Measurements from ENCODE around the gene ABHD12.

ABHD12 gene

DNA sequence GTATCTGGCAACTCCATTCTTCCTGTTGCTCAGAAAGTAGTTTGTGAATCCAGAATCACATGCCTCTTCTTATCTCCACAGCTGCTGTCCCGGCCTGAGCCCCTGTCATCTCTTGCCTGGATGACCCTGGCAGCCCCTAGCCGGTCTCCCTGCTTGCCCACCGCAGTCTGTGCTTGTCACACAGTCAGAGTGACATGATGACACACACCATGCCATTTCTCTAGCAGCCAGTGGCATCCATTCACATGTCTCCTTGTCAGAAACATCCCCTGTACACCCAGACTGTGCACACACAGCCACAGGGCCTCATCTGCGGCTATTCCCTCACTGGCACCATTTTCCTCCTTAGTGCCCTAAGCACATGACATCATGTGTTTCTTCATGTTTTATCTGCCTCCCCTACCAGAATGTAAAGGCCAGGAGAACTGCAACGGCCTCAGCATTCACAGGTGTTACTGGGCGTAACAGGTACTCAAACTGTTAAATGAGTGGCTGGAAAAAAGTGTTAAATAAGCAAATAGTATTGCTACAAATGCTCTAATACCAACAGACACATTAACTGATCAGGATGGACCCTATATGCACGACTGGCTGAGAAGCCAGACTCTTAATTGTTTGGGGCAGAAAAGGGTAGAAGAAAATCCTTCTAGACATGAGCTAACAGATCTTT, 9.6 kb downstream of the ABHD12 start:
- no peak for DNase-seq

DNA sequence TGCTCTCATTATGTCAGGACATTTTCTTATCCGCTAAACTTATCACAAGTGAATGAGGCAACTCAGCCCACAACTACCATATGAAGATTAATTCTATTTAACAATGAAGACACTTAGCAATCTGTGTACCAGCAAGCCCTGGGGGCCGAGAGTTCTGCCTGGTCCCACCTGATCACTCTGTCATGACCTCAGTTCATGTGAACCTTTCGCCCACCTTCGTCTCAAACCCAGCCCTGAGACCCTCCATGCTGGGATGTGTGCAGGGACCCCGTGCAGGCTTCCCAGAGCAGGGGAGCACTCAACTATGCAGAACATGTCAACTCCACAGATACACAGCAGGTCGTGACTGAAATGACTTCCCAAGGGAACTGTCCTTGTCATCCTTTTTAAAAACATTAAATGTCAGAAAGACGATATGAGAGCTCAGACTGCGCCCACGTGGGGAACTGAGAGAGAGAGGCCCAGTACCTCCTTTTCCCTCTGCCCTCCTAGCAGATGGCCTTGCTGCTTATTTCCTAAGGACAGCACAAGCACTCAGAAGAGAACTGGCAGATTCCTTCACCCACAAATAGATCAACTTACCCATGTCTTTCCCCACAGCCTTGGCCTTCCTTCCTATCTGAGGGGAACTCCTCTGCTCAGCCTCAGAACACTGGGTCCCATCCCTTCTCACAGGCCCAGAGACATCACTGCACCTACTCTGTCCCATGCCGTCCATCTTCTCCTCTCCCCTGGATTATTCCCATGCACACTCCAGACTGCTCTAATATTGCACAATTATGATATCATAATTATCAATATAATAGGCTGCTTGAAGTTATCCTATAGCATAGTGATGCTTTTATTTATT, 11.5 kb downstream of the ABHD12 start:
- no peak for DNase-seq

- no peak for DNase-seq
Observed at GRCh38 chr20:25378189-25378883, 12.3 kb downstream of the ABHD12 start.

GRCh38 chr20:25376886-25377285, 13.7 kb downstream of the ABHD12 start:
- DNase-seq, result no peak

DNA sequence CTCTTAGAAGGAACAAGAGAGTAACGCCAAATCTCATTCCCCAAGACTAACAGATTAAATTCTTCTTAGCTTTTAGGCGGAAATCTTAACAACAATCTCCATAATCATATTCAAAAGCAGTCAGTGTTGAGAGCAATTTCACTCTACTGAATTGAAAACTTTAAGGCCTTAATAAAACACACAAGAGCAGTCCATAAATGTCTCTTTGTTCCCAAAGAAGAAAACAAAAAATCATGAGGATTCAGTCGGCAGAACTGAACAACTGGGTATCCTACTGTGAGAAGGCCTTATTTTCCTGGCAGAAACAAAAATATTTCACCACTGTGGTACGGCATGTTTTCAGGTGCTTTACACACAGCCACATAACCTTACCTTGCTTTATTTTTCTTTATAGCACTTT, 14.4 kb downstream of the ABHD12 start:
- DNase-seq, result no peak

- no peak for DNase-seq
Observed at GRCh38 chr20:25374842-25375241, 15.8 kb downstream of the ABHD12 start.

DNA sequence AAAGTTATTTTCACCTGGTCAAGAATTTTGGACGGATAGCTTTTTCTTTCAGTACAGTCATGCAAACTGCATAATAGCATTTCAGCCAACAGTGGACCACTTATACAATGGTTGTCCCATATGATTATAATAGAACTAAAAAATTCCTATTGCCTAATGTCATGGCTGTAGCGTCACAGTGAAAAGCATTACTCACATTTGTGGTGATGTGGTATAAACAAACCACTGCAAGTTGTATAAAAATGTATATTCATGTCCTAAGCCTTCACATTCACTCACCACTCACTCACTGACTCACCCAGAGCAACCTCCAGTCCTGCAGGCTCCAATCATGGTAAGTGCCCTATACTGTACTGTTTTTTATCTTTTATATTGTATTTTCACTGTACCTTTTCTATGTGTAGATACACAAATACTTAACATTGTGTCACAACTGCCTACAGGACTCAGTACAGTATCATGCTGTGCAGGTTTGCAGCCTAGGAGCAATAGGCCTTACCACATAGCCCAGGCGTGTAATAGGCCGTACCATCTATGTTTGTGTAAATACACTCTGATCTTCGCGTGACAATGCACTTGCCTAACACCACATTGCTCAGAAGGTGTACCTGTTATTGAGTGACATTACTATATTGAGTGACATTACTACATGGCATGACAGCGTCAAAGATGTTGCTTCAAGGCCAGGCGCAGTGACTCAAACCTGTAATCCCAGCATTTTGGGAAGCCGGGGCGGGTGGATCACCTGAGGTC, 17.9 kb downstream of the ABHD12 start:
- peak; percentile 98 for DNase-seq

- DNase-seq, result no peak
Observed at GRCh38 chr20:25369971-25370370, 20.7 kb downstream of the ABHD12 start.

- no peak for DNase-seq
Observed at GRCh38 chr20:25369529-25369928, 21.1 kb downstream of the ABHD12 start.

DNA sequence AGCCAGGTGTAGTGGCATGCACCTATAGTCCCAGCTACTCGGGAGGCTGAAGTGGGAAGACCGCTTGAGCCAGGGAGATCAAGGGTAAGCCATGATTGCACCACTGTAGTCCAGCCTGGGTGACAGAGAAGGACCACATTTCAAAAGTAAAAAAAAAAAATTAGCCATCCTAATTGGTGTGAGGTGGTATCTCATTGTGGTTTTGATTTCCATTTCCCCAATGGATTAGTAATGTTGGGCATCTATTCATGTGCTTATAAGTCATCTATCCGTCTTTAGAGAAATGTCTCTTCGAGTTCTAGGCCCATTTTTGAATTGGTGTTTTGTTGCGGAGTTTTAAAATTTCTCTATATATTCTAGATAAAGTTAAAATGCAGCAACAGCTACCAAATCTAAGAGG, 21.7 kb downstream of the ABHD12 start:
- DNase-seq, result no peak

- no peak for DNase-seq
Observed at GRCh38 chr20:25368526-25368925, 22.1 kb downstream of the ABHD12 start.

DNA sequence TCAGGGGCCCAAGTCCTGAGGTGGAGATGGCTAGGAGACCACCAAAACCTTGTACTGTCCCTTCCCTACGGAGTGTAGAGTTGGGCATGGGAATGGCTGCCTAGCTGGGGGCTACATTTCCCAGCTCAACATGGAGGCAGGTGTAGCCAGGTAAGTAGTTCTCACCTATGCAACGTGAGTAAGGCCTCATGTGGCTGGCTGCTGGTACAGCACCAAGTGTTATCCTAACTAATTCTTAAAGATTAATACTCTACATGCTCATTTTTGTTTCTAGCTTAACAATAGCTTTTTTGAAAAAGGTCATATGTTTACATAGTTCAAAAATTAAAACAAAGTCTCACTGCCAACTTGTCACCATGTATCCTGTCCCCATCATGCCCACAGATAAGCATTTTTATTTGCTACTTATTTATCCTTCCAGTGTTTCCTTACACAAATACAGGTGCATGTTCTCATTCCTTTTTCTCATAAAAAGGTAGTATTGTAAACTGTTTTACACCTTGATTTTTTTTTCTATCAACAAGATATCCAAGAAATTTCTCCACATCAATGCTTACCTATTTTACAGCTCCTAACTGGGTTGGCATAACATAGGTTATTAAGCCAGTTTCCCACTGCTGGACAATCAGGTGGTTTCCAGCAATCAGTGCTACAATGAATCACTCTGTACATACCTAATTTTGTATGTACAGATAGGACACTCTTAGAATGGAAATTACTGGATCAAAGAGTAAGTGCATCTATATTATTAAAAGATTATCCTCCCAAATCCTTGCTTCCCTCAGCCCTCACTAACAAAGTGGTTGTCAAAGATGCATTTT, 25.5 kb downstream of the ABHD12 start:
- DNase-seq, result no peak

DNA sequence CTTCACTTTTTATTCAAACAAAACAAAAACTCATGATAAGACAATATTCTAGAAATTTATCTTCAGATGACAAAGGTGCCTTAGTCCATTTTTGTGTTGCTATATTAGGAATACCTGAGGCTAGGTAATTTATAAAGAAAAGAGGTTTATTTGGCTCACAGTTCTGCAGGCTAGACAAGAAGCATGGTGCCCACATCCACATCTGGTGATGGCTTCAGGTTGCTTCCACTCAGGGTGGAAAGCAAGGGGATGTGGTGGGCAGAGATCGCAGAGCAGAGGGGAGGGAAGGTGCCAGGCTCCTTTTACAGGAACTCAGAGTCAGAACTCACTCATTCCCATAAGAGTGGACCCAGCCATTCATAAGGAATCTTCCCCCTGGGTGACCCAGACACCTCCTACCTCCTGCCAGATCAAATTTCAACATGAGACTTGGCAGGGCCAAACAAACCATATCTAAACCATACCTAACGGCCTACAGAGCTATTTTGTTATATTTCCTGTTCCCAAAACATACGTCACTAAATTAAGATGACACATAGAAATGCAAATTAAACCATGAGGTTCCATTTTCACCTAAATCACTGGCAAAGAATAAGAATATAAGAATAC, 26.4 kb downstream of the ABHD12 start:
- no peak for DNase-seq

- peak; percentile 7 for DNase-seq
Observed at GRCh38 chr20:25361287-25361683, 29.4 kb downstream of the ABHD12 start.

DNA sequence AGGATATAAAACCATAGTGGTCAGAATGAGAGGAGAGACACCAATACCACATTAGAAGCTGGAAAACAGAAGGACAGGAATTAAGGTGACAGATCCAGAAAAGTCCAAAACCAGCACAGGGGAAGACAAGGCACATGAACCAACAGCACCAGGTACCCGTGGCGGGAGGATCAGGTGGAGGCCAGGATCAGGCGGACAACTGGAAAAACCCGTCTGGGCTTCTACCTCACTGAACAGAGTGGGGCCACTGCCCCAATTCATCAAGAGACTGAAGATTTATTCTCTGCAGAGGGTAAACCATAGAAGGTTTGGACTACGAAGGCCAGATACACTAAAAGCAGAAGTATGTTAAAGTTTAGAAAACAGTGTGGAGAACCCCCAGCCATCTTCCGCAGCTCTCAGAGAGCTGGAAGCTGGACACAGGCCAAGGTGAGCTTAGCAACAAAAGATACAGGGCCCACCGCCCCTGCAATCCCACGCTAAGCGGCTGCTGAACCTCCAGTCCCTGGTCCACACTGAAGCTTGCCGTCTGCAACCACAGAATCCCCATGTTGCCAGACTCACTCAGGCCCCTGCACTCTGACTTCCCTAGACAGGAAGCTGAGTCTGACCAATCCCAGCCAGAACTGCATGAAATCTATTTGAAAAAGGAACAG, 29.9 kb downstream of the ABHD12 start:
- DNase-seq, result peak; percentile 22

DNA sequence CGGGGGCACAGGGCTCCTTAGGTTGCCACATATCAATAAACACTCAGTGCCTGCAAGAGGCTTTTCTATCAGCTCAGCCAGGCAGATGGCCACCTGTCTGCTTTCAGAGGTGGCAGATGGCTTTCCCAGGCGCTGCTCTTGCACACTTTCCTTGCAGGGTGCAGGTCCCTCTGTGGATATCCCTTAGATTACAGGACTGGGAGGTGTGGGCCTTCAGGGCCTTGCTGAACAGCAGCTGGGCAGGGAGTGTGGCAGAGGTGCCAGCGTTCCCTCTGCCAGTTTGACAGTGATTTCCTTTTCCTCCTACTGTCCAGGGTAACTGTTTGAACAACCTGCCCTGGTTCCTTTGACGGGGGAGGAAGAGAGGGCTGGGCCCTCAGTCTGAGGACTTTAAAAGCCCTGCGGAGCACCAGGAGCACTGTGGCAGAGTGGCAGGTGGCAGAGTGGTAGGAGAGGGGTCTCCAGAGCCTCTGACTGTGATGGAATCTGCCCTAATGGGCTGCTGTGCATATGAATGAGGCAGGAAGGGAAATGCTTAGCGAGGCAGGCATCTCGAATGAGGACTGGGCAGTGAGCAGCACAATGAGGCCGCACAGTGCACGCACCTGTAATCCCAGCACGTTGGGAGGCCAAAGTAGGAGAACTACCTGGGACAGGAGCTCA, 34.2 kb downstream of the ABHD12 start:
- no peak for DNase-seq

GRCh38 chr20:25355866-25356265, 34.8 kb downstream of the ABHD12 start:
- no peak for DNase-seq

- no peak for DNase-seq
Observed at GRCh38 chr20:25355011-25355595, 35.5 kb downstream of the ABHD12 start.

DNA sequence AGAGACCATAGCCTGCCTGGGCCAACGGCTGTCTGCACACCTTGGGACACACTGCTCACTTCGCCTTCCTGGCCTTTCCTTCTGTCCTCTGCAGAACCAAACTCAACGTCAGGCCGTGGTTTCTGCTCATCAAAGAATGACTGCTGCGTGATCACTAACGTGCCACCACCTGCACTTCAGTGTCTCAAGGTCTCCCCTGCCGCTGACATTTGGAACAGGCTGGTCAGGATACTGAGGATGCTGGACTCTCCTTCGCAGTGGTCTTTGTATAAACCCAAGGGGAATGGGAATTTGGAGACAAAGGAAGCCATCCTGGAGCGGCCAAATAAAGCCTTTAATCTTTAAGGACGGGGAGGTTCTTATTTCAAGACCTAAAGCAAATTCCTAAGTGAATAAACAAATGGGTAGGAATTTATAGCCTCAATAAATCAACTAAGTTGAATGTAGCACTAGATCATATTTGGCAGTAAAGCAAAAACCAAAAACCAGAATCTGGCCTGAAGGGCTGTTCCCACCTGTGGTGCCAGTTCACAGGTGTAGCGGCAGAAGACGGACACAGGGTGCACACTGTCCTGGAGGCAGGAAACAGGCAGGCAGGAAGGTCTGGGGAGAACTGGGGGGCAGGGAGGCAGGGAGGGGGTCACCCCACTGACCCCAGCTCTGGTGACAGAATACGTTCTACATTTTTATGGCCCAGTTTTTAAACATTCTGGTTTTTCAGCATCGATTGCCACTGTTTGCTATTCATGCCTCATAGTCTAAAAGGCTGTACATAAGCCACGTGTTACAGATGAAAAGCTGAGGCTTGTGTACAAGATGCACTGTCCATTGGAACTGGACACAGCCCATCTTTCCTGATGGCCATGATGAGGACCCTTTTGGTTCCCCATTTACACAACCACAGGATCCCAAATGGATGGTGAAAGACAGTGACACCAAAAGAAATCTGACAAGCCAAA, 36.6 kb downstream of the ABHD12 start:
- no peak for DNase-seq

Measured in HCEC 1CT (cell line).